Mesendoderm (in vitro differentiated cells): Measurements from ENCODE around the gene TMEM221.
A peak's percentile ranks its signal among the peaks of the same experiment; 100 is the strongest.

Experiments
- DNase-seq: peaks from one replicate; pipeline ENCODE4 v3.0.0; 2013
- H2AK5ac ChIP-seq: 2 replicates; pipeline ENCODE4 v1.6.1; 2013; ENCODE audit warnings: low read length, inconsistent platforms
- H2BK120ac ChIP-seq: 2 replicates; pipeline ENCODE4 v1.6.1; 2013; ENCODE audit warnings: low read depth, mild to moderate bottlenecking, low read length, moderate library complexity, mixed read lengths
- H2BK15ac ChIP-seq: replicated peaks from 2 replicates; pipeline ENCODE4 v1.6.1; 2013; ENCODE audit warnings: low read depth, mild to moderate bottlenecking, moderate library complexity
- H2BK5ac ChIP-seq: 2 replicates; pipeline ENCODE4 v1.6.1; 2013; ENCODE audit warnings: low read length, inconsistent platforms
- H3K18ac ChIP-seq: 2 replicates; pipeline ENCODE4 v1.6.1; 2013; ENCODE audit warnings: mild to moderate bottlenecking, low read length, mixed read lengths
- H3K23ac ChIP-seq: one replicate; pipeline ENCODE4 v1.6.1; 2013; ENCODE audit warnings: low read length
- H3K27ac ChIP-seq: 2 replicates; pipeline ENCODE4 v1.5.1; 2013; ENCODE audit warnings: low read depth, mild to moderate bottlenecking, inconsistent platforms, low read length, moderate library complexity
- H3K27me3 ChIP-seq: 2 replicates; pipeline ENCODE4 v1.6.1; 2013; ENCODE audit warnings: low read length, control low read depth, mild to moderate bottlenecking, inconsistent platforms; ENCODE audit not compliant: insufficient read depth, poor library complexity
- H3K36me3 ChIP-seq: 2 replicates; pipeline ENCODE4 v1.6.1; 2013; ENCODE audit warnings: low read length, inconsistent platforms; ENCODE audit not compliant: control insufficient read depth, insufficient read depth
- H3K4ac ChIP-seq: one replicate; pipeline ENCODE4 v1.6.1; 2013; ENCODE audit warnings: low read depth, mild to moderate bottlenecking, low read length, moderate library complexity
- H3K4me1 ChIP-seq: 2 replicates; pipeline ENCODE4 v1.6.1; 2013; ENCODE audit warnings: low read depth, low read length, inconsistent platforms; ENCODE audit not compliant: control insufficient read depth
- H3K4me2 ChIP-seq: 2 replicates; pipeline ENCODE4 v1.6.1; 2013; ENCODE audit warnings: low read length
- H3K4me3 ChIP-seq: 2 replicates; pipeline ENCODE4 v1.5.1; 2013; ENCODE audit warnings: mild to moderate bottlenecking, low read length
- H3K56ac ChIP-seq: one replicate; pipeline ENCODE4 v1.6.1; 2013; ENCODE audit warnings: low read length
- H3K79me1 ChIP-seq: 2 replicates; pipeline ENCODE4 v1.6.1; 2013; ENCODE audit warnings: low read length, inconsistent platforms
- H3K79me2 ChIP-seq: 2 replicates; pipeline ENCODE4 v1.6.1; 2013; ENCODE audit warnings: mild to moderate bottlenecking, low read length; ENCODE audit not compliant: control insufficient read depth, insufficient read depth
- H3K9ac ChIP-seq: 2 replicates; pipeline ENCODE4 v1.6.1; 2013; ENCODE audit warnings: low read length, inconsistent platforms
- H4K5ac ChIP-seq: one replicate; pipeline ENCODE4 v1.6.1; 2013; ENCODE audit warnings: low read length
- H4K8ac ChIP-seq: one replicate; pipeline ENCODE4 v1.6.1; 2013; ENCODE audit warnings: low read depth, mild to moderate bottlenecking, control low read depth, low read length, moderate library complexity
- WGBS: extraction: QIAGEN DNeasy Blood & Tissue Kit; methylation state at CpG from one replicate; pipeline ENCODE4 v1.1.7; 2013; ENCODE audit warnings: low lambda C conversion rate, missing lambda C conversion rate; ENCODE audit not compliant: insufficient coverage; ENCODE audit errors: extremely low coverage; 5-methylcytosine and 5-hydroxymethylcytosine counted together

The TMEM221 gene

DNA sequence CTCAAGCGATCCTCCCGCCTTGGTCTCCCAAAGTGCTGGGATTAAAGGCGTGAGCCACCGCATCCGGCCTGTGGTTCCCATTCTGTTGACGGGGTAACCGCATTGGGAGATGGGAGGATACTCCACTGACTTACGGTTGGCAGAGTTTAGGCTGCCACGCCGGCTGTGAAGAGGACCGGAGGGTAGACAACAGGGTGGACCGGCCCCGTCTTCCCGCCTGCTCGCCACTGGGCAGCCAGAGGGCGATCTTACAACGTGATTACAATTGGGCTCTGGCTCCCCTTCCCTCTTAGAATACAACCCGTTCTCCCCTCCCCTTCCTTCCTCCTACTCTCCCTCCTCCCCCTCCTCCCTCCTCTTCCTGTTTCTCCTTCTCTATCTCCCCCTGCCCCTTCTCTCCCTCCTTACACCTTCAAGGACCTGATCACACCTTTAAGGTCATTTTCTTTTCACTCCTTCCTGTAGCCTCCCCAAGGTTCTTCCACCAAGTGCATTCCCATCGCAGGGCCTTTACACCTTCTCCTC is 53.5 kb downstream of the TMEM221 start:
- Histone ChIP-seq H2BK15ac (no peak overlapping the region), H3K18ac (peak overlapping the region; percentile 22), H2AK5ac (no peak overlapping the region), H2BK120ac (no peak overlapping the region), H3K56ac (peak overlapping the region; percentile 81), H3K23ac (no peak overlapping the region), H3K4me2 (no peak overlapping the region), H3K27me3 (no peaks in the 10 kb centered on the region), H2BK5ac (peak overlapping the region; percentile 82), H3K4ac (no peak overlapping the region), H3K4me1 (no peaks in the 10 kb centered on the region), H3K4me3 (no peak overlapping the region), H3K27ac (peak overlapping the region; percentile 63), H3K9ac (peak overlapping the region; percentile 48), H4K8ac (no peak overlapping the region), H4K5ac (no peak overlapping the region), H3K79me2 (no peaks in the 10 kb centered on the region), H3K79me1 (no peaks in the 10 kb centered on the region), H3K36me3 (no peaks in the 10 kb centered on the region)
- peak; percentile 94 for DNase-seq
- no CpG with 5 or more reads among the region's 19 CpGs for WGBS

DNA sequence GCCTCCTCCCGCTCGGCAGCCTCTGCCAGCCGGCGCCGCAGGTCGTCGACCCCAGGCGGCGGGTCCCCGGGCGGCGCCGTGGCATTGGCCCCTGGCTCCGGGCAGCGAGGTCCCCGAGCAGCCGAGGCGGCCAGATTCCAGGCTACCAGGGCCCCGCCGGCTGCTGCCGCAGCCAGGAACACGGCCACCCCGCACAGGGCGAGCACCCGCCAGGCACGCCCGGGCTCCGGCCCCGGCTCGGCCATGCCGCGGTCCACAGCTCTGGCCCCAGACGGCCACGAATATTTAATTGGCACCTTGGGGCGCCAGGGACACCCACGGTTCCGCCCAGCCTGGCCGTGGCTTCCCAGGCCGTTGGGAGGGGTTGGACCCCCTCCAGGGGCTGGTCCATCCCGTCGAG is 54.6 kb downstream of the TMEM221 start, which contains the start of gene CCDC194:
Gene CCDC194 (minus strand): TSS at position 283 of the 400 bp plus-strand sequence. CDS start 38 bp downstream, at position 245.
- no peaks in the 10 kb centered on the region for H3K36me3 ChIP-seq
- H3K27me3 ChIP-seq = no peaks in the 10 kb centered on the region
- no peak within 1 kb of the TSS for H3K4ac ChIP-seq
- H3K9ac ChIP-seq = no peak within 1 kb of the TSS
- no peak within 1 kb of the TSS for H2BK5ac ChIP-seq
- no peak for DNase-seq
- no peak within 1 kb of the TSS for H4K5ac ChIP-seq
- H3K79me1 ChIP-seq = no peaks in the 10 kb centered on the region
- H2AK5ac ChIP-seq = no peak within 1 kb of the TSS
- H3K4me2 ChIP-seq = no peak within 1 kb of the TSS
- no peaks in the 10 kb centered on the region for H3K79me2 ChIP-seq
- H3K56ac ChIP-seq = no peak within 1 kb of the TSS
- WGBS = no CpG with 5 or more reads among the region's 41 CpGs
- no peak within 1 kb of the TSS for H4K8ac ChIP-seq
- H3K4me3 ChIP-seq = no peak within 1 kb of the TSS
- no peak within 1 kb of the TSS for H3K27ac ChIP-seq
- no peak within 1 kb of the TSS for H2BK120ac ChIP-seq
- H2BK15ac ChIP-seq = no peak within 1 kb of the TSS
- no peaks in the 10 kb centered on the region for H3K4me1 ChIP-seq
- no peak within 1 kb of the TSS for H3K23ac ChIP-seq
- no peak within 1 kb of the TSS for H3K18ac ChIP-seq

DNA sequence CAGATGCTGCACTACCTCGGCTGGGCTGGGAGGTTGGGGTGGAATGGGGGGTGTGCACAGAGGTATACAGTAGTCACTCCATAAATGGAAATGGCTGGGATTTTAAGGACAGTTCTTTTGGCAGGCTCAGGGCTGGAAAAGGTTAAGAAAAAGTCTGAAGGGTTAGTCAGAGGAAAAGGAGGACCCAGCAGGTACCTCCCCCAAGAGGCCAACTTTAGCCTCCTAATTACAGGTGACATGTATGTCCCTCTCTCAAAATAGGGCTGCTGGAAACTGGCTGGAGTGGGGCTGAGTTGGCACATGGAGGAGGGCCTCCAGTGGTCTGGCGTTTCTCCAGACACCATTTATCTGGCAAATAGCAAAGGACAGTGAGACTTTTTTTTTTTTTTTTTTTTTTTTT is 55.5 kb downstream of the TMEM221 start:
- Histone ChIP-seq H4K8ac (no peak overlapping the region), H3K36me3 (no peaks in the 10 kb centered on the region), H3K23ac (no peak overlapping the region), H3K4ac (no peak overlapping the region), H3K79me2 (no peaks in the 10 kb centered on the region), H2BK15ac (no peak overlapping the region), H4K5ac (no peak overlapping the region), H3K27me3 (no peaks in the 10 kb centered on the region), H3K4me3 (no peak overlapping the region), H3K4me1 (no peaks in the 10 kb centered on the region), H3K4me2 (no peak overlapping the region), H3K9ac (no peak overlapping the region), H2AK5ac (no peak overlapping the region), H3K27ac (no peak overlapping the region), H3K18ac (no peak overlapping the region), H2BK5ac (no peak overlapping the region), H3K56ac (no peak overlapping the region), H2BK120ac (no peak overlapping the region), H3K79me1 (no peaks in the 10 kb centered on the region)
- peak; percentile 29 for DNase-seq
- WGBS = no CpG with 5 or more reads among the region's 2 CpGs

- no peak for DNase-seq
- no peak overlapping the region for H3K23ac ChIP-seq
- no peak overlapping the region for H2BK120ac ChIP-seq
- no peak overlapping the region for H4K8ac ChIP-seq
- H2BK5ac ChIP-seq = no peak overlapping the region
- H3K18ac ChIP-seq = no peak overlapping the region
- no peaks in the 10 kb centered on the region for H3K4me1 ChIP-seq
- no peaks in the 10 kb centered on the region for H3K36me3 ChIP-seq
- whole genome bisulfite sequencing = no CpG with 5 or more reads among the region's 26 CpGs
- H3K79me1 ChIP-seq = no peaks in the 10 kb centered on the region
- no peak overlapping the region for H3K27ac ChIP-seq
- H3K56ac ChIP-seq = peak overlapping the region; percentile 66
- H3K4me3 ChIP-seq = peak overlapping the region; percentile 30
- H2AK5ac ChIP-seq = no peak overlapping the region
- H3K79me2 ChIP-seq = no peaks in the 10 kb centered on the region
- peak overlapping the region; percentile 72 for H3K9ac ChIP-seq
- H3K27me3 ChIP-seq = no peaks in the 10 kb centered on the region
- H3K4me2 ChIP-seq = peak overlapping the region; percentile 90
- no peak overlapping the region for H2BK15ac ChIP-seq
- no peak overlapping the region for H4K5ac ChIP-seq
- no peak overlapping the region for H3K4ac ChIP-seq
These were observed 56.9 kb downstream of the TMEM221 start for GRCh38 chr19:17391371-17392151.

- WGBS = no CpG with 5 or more reads among the region's 50 CpGs
- H4K8ac ChIP-seq = no peak overlapping the region
- no peak overlapping the region for H2BK5ac ChIP-seq
- peak overlapping the region; percentile 81 for H3K56ac ChIP-seq
- DNase-seq = peak; percentile 95
- no peak overlapping the region for H2BK15ac ChIP-seq
- peak overlapping the region; percentile 32 for H3K4me3 ChIP-seq
- no peaks in the 10 kb centered on the region for H3K27me3 ChIP-seq
- H3K4me2 ChIP-seq = peak overlapping the region; percentile 90
- no peak overlapping the region for H2AK5ac ChIP-seq
- H3K79me1 ChIP-seq = no peaks in the 10 kb centered on the region
- peak overlapping the region; percentile 72 for H3K9ac ChIP-seq
- no peaks in the 10 kb centered on the region for H3K4me1 ChIP-seq
- H3K18ac ChIP-seq = no peak overlapping the region
- no peak overlapping the region for H3K4ac ChIP-seq
- no peak overlapping the region for H4K5ac ChIP-seq
- no peak overlapping the region for H2BK120ac ChIP-seq
- H3K23ac ChIP-seq = no peak overlapping the region
- no peaks in the 10 kb centered on the region for H3K79me2 ChIP-seq
- H3K36me3 ChIP-seq = no peaks in the 10 kb centered on the region
- H3K27ac ChIP-seq = no peak overlapping the region
These were observed 57.6 kb downstream of the TMEM221 start for GRCh38 chr19:17390665-17391370.
